GM06990 (cell line): ENCODE measurements around the gene DENND5A.
"Not testable (repeated sequence)": the region's sequence is repeated elsewhere in the genome, so short reads cannot be mapped to it uniquely, and the experiment has no call there.

ENCODE experiments used
- DNase-seq: peaks from one replicate; pipeline ENCODE4 v3.0.0-alpha.2; 2011; ENCODE audit not compliant: insufficient read length; ENCODE audit errors: extremely low read depth
- H3K27me3 ChIP-seq: replicated peaks from 2 replicates; pipeline ENCODE4 v1.6.0; 2011; ENCODE audit warnings: low read length; ENCODE audit not compliant: control insufficient read depth, insufficient read depth
- H3K36me3 ChIP-seq: 2 replicates; pipeline ENCODE4 v1.5.1; 2011; ENCODE audit warnings: low read length; ENCODE audit not compliant: control insufficient read depth, insufficient read depth
- H3K4me3 ChIP-seq: replicated peaks from 2 replicates; pipeline ENCODE4 v1.5.1; 2011; ENCODE audit warnings: low read depth, mild to moderate bottlenecking, control low read depth, low read length
- CTCF ChIP-seq: IDR thresholded peaks from 2 replicates; pipeline ENCODE4 v1.5.1; 2011; ENCODE audit warnings: low read length, control low read depth, mild to moderate bottlenecking, inconsistent platforms; ENCODE audit not compliant: insufficient read depth, poor library complexity, severe bottlenecking

DENND5A gene

DNA sequence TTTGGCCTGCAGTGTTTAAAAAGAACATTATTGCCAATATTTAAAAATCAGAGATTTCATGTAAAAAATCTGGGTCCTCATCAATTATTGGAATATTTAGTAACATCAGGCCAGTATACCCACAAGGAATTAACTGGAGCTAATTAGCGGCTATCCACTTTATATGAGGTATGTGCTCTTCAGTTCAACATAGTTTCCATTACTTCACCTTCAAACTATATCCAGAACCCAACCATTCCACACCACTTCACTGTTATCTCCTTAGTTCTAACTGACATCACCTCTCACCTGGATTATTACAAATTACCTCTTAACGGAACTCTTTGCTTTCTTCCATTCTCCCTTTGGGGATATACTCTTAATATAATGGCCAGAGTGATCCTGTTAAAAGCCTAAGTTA, 64.7 kb downstream of the DENND5A start:
- TF ChIP-seq CTCF = no peak
- Histone ChIP-seq H3K27me3 (no peaks in the 10 kb centered on the region), H3K4me3 (no peak overlapping the region), H3K36me3 (no peaks in the 10 kb centered on the region; the same call in 1 of the 2 replicates)
- no peak for DNase-seq

GRCh38 chr11:9193316-9193715, 71.8 kb downstream of the DENND5A start:
- Histone ChIP-seq H3K4me3 (no peak overlapping the region), H3K36me3 (no peaks in the 10 kb centered on the region), H3K27me3 (no peaks in the 10 kb centered on the region)
- DNase-seq = no peak
- TF ChIP-seq CTCF = no peak

DNA sequence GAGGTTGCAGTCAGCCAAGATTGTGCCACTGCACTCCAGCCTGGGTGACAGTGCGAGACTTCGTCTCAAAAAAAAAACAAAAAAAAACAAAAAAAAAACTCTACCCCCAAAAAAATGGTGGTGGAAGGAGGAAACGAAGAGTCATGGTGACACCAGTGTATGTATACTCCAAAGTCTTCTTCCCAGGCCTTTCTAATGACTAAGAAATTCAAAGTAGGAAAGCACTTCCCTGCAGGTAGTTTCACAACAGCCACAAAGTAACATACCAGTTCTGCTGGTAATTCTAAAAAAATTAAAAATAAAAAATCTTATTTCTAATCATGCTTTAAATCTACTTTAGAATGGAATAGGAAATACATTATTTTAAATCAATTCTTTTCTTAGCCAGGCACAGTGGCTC, 72.6 kb downstream of the DENND5A start:
- H3K4me3 ChIP-seq = no peak overlapping the region
- H3K27me3 ChIP-seq = no peaks in the 10 kb centered on the region
- no peaks in the 10 kb centered on the region for H3K36me3 ChIP-seq
- TF ChIP-seq CTCF = no peak
- no peak for DNase-seq

DNA sequence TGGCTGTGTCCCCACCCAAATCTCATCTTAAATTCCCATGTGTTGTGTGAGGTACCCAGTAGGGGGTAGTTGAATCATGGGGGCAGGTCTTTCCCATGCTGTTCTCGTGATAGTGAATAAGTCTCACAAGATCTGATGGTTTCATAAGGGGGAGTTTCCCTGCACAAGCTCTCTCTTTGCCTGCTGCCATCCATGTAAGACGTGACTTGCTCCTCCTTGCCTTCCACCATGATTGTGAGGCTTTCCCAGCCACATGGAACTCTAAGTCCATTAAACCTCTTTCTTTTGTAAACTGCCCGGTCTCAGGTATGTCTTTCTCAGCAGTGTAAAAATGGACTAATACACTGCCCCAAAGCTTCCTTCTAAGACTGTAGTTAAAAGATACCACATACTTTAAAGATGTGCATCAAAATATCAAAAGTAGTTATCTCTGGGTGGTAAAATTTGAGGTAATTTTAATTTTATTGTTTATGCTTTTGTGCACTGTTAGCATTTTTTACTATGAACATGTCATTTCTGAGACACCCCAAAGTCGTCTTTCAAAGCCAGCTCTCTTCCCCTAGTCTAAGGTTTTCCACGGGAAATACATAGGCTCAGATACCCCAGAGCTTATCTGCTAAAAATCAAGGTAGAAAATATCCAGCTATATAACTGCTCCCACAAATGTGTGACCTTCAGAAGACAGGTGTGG, 74.7 kb downstream of the DENND5A start:
- not testable (repeated sequence) for DNase-seq, H3K4me3 ChIP-seq, H3K36me3 ChIP-seq, H3K27me3 ChIP-seq

- not testable (repeated sequence) for DNase-seq
Measured at GRCh38 chr11:9188860-9189259, 76.3 kb downstream of the DENND5A start.

DNA sequence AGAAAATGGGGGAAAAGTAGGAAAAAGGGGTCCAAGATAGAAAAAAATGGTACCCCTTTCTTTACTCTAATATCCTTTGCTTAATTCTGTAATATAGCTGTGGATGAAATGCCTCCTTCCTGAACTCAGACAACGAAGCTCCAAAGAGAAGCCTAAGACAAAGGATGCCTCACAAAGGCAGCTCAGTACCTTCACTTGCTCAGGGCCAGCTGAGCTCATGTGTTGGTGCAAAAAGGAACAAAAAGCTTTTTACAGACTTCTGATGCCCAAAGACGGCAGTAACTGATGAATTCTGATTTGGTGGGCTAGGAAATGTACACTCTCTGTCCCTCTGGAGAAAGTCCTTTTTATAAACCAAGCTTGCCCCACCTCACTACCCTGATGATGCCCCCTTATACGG, 77.5 kb downstream of the DENND5A start:
- no peak for DNase-seq
- no peak for TF ChIP-seq CTCF
- peaks cover 2% of the 10 kb centered on the region; the same call in 1 of the 2 replicates for H3K36me3 ChIP-seq

More at GRCh38 chr11:9188860-9189259, 76.3 kb downstream of the DENND5A start:
- not testable (repeated sequence) for H3K36me3 ChIP-seq, H3K27me3 ChIP-seq, H3K4me3 ChIP-seq

DNA sequence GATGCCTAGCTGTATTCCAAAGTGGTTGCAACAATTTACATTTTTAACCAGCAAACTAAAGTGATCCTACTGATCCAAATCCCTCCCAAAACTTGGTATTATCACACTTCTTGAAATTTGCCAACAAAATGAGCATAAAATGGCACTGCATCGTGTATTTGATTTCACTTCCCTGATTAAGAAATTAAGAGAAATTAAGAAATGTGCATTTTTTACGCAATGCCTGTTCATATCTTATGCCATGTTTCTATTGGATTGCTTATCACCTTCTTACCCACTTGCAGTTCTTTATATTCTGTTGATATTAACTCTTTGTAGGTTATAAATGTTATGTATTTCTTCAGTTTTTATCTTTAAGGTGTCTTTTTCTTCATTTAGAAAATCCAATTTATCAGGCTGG, 80.6 kb downstream of the DENND5A start:
- DNase-seq = no peak
- no peak for TF ChIP-seq CTCF
- Histone ChIP-seq H3K4me3 (no peak overlapping the region), H3K27me3 (no peaks in the 10 kb centered on the region), H3K36me3 (peaks cover 2% of the 10 kb centered on the region; the same call in 1 of the 2 replicates)

More for the DNA sequence above, 77.5 kb downstream of the DENND5A start:
- Histone ChIP-seq H3K27me3 (no peaks in the 10 kb centered on the region), H3K4me3 (no peak overlapping the region)
